Lower leg skin (tissue), 3 donors: ENCODE measurements around the gene PHF1.

Source experiments
- POLR2A ChIP-seq, 2 donors: fragments of 450-650 bp; IDR thresholded peaks; one replicate each; pipeline ENCODE4 v1.6.1; 2016 to 2017; ENCODE audit warnings: antibody characterized with exemption in 2 of 2, mild to moderate bottlenecking in 1 of 2, moderate library complexity in 1 of 2
- TF ChIP-seq, protein P1 (sequence below), 3 donors: fragments of 450-650 bp; IDR thresholded peaks; one replicate each; pipeline ENCODE4 v1.5.1; 2016; ENCODE audit warnings: antibody characterized with exemption in 3 of 3, mild to moderate bottlenecking in 3 of 3, moderate library complexity in 2 of 3

DNA sequence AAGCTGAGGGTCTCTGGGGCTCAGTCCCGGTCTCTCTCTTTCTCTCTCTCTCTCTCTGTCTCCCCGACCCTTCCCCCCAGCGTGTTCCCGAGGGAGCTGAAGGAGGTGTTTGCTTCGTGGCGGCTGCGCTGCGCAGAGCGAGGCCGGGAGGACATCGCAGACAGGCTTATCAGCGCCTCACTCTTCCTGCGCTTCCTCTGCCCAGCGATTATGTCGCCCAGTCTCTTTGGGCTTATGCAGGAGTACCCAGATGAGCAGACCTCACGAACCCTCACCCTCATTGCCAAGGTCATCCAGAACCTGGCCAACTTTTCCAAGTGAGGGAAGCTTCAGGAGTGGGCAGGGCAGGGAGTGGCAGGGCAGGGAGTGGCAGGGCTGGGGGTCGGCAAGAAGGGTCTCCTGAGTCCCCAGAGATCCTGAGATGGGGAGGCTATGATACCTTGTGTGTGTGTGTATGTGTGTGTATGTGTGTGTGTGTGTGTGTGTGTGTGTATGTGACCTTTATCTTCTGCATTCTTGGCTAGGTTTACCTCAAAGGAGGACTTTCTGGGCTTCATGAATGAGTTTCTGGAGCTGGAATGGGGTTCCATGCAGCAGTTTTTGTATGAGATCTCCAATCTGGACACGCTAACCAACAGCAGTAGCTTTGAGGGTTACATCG, 30.0 kb downstream of the PHF1 start:
- TF ChIP-seq, protein P1, sequence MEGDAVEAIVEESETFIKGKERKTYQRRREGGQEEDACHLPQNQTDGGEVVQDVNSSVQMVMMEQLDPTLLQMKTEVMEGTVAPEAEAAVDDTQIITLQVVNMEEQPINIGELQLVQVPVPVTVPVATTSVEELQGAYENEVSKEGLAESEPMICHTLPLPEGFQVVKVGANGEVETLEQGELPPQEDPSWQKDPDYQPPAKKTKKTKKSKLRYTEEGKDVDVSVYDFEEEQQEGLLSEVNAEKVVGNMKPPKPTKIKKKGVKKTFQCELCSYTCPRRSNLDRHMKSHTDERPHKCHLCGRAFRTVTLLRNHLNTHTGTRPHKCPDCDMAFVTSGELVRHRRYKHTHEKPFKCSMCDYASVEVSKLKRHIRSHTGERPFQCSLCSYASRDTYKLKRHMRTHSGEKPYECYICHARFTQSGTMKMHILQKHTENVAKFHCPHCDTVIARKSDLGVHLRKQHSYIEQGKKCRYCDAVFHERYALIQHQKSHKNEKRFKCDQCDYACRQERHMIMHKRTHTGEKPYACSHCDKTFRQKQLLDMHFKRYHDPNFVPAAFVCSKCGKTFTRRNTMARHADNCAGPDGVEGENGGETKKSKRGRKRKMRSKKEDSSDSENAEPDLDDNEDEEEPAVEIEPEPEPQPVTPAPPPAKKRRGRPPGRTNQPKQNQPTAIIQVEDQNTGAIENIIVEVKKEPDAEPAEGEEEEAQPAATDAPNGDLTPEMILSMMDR (IDR thresholded peaks at IDR 0.05): no peak
- TF ChIP-seq POLR2A (IDR thresholded peaks at IDR 0.05): no peak
